Effector CD8-positive, alpha-beta T cell (primary cell): Measurements from ENCODE around the gene SLC66A3.

Experiments
- DNase-seq: peaks from one replicate; lab custom pipeline; 2025; lab: John Stamatoyannopoulos, UW

SLC66A3 gene

DNA sequence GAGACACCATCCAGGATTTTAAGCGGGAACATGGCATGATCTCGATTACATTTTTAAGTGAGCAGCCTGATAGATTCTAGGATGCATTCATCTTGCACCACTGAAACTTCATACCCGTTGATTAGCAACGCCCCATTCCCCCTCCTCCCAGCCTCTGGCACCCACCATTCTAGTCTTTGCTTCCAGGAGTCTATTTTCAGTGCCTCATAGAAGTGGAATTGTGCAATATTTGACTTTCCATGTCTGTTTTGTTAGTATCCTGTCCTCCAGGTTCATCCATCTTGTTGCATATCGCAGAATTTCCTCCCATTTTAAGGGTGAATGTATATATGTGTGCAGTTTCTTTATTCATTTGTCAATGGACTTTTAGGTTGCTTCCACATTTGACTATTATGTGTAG is 20.9 kb upstream of the SLC66A3 start:
- no peak for DNase-seq

DNA sequence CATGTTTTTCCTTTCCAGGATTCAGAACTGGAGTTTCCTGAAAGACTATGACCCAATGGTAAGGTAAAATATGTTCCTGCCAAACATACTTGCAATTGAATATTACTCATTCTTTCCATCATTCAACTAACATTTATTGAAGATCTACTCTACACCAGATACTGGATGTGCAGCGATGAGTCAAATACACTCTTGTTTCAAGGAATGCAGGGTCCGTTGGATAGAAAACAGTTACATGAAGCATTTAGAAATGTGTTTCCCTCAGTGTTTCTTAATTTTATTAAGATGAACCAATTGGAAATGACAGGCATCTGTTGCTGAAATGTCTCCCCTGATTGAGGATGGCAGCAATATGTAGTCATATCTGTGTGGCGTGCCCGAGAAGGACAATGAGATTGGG is 14.8 kb upstream of the SLC66A3 start:
- DNase-seq = no peak

DNA sequence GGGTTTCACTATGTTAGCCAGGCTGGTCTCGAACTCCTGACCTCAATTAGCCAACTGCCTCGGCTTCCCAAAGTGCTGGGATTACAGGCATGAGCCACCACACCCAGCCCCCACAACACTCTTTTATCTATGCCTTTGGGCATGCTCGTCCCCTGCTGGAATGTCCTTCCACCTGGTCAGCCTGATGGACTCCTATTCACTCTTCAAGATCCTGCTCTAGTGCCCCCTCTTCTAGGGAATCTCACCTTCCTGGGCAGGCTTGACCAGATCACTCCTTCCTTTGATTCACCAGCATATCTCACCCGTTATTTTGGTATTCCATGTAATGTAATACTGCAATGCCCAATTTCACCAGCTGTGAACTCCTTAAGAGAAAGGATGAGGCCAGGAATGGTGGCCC is 13.9 kb upstream of the SLC66A3 start:
- DNase-seq = no peak

DNA sequence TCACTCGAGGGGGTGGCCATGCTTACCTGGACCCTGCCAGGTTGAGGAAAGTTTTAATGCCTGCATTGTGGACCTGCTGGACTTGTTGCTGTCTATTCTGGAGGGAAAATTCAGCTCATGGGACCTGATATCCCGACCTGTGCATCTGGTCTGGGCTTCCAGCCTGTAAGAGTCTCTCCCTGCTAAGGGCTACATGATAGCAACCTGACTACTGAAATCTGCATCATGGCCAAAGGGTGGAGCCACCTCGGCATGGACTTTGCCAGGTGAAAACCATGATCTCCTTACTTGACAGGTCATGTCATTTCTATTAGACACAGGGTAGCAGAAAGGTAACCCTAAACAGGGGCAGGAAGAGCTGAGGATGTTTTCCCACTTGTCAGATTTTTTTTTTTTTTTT is 12.9 kb upstream of the SLC66A3 start:
- DNase-seq = no peak

DNA sequence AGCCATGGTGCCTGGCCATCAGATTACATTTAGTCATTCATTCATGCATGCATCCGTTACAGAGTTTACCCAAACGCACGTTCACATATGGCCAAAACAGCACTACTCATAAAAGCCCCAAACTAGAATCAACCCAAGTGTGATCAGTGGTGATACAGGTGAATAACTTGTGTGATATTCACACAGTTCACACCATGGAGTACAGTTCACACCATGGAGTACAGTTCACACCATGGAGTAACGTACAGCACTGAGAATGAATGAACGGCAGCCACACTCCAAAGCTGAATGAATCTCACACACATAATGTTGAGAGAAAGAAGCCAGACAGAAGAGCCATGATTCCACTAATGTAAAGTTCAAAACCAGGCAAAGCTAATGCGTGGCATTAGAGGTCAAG is 12.3 kb upstream of the SLC66A3 start:
- DNase-seq = no peak

DNA sequence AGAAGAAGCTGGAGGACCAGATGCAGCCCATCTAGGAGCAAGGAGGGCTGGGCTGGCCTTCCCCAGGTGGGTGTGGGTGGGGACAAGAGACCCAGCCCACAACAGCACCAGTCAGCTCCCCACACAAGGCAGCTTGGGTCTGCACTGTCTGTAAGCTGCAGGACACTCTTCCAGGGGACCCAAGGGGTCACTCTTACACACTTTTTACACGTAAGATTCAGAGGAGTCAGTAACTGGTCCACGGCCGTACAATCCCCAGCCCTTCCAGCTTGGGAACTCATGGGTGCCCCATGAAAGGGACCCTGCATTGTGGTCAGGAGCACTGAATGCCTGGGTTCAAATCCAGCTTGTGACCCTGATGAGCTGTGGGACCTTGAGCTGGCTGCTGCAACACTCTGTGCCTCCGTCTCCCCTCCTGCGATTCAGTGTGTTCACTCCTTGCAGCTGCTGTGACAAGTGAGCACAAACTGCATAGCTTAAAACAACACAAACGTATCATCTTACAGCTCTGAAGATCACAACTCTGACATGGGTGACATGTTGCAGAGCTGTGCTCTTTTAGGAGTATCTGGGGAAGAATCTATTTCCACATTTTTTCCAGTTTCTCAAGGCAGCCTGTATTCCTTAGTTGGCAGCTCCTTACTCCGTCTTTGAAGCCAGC is 11.1 kb upstream of the SLC66A3 start:
- no peak for DNase-seq

DNA sequence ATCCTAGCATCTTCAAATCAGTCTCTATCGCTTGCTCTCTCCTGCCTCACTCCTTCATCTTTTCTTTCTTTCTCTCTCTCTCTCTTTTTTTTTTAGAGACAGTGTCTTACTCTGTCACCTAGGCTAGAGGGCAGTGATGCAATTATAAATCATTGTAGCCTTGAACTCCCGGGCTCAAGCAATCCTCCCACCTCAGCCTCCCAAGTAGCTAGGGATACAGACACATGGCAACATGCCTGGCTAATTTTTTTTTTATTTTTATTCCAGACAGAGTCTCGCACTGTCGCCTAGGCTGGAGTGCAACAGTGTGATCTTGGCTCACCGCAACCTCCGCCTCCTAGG is 10.6 kb upstream of the SLC66A3 start:
- DNase-seq = no peak

DNA sequence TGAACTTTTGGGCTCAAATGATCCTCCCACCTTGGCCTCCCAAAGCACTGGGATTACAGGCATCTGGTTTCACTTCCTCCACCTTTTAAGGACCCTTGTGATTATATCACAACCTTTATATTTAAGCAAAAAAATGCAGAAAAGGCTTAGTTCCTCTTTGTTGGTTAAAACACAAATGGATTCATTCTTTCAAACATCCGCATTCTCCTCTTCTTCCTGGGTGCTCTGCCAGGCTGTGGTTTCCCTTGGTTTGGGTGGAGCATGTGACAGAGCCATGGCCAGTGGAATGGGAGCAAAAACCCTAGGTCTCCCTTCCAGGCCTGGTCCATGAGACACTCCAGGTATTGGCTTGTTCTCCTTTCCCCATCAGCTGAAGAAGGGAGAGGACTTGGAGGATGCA is 9.9 kb upstream of the SLC66A3 start:
- DNase-seq = no peak

DNA sequence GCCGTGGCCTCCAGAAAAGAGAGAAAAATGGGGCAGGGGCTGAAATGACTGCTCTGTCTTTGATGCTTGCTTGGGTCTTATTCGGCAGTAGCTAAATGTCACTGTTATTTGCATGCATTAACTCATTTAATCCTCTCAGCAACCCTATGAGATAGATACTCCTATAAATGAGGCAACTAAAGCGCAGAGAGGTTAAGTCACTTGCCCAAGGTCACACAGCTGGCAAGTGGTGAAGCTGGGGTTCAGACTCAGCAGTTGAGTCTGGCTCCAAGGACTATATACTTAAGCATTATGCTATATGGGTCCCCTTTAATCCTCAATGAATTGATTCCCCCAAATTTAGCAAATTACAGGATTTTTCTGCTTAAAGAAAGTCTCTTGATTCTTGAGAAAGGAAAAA is 9.2 kb upstream of the SLC66A3 start:
- DNase-seq = no peak

DNA sequence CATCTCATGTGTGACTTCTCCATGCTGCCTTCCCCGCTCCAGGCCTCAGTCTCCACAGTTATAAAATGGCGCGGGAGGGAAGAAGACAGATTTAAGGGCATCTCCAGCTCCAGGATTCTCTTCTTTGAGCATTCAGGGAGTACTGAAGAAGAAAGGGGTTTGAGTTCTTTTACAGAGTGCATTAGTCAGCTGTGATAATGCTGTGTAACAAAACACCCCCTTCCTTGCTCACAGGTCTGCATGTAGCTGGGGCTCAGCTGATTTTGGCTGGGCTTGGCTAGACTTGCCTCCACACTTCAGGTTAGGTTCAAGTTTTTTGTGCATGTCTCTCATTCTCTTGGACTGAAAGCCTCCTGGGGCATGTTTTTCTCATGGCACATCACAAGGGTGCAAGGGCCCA is 8.0 kb upstream of the SLC66A3 start:
- DNase-seq = no peak

DNA sequence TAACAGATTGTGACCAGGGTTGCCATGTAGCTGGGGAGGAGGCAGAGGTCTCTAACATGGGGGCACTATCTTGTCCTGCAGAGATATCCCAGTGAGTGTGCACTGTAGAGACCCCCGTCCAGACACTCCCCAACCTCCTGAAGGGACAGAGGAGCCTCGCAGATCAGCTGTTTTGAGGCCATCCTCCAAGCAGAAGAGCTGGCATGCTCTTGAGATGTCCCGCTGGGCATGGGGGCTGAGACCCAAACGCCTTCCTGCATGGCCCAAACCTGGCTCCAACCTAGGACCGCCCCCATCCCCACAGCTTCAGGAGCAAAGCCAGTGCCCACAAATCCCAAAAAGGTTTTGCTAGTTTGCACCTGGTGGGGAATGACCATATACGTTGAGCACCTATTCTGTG is 2.7 kb upstream of the SLC66A3 start:
- DNase-seq = no peak

DNA sequence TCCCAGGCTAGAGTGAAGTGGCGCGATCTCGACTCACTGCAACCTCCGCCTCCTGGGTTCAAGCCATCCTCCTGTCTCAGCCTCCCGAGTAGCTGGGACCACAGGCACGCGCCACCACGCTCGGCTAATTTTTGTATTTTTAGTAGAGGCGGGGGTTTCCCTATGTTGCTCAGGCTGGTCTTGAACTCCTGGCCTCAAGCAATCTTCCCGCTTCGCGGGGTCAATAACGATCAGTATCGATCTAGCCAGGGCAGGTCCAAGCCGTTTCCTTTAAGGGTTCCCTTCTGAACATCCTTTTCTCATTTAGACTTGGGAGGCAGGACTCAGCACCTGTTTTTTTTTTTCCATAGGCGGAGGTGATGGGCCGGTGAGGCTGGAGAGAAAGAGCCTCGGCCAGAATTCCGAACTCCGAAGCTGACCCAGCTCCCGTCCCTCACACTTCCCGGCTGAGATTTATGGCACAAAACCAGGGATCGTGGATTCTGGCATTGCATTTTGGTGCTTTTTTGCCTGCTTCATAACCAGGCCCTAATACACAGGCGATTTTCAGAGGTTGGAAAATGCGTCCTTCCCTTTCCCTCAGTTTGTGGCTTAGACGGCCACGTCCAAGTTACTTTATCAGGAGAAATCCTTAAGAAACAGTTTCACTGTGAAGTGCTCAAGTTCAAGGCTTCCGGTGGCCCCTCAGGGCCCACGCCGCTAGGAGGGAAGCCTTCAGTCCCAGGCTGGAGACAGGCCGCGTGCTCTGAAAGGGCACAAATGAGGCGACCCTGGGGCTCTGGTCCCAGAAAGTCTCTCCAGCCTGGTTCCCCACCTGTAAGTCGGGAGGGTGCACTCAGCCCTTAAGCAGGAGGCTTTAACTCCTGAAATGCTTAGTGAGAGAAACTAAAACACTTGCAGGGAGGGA is 998 bp upstream of the SLC66A3 start:
- peak; percentile 35 for DNase-seq

DNA sequence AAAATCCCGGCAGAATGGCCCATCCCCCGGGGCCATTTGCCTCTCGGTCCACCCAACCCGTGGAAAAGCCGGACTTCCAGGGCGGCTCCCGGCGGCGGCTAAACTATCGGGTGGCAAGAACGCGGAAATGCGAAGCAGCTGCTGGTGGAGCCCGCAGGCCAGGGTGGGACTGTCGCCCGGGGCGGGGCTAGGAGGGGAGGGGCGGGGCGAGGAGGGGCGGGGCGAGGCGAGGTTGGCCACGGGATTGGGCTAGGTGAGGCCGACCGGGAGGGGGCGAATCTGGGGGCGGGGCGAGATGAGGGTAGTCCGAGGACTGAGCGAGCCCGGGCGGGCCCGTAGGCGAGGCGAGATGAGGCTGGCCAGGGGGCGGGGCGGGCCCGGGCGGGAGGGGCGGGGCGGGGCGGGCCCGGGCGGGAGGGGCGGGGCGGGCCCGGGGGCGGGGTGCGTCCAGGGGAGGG is 315 bp upstream of the SLC66A3 start:
- peak; percentile 98 for DNase-seq

DNA sequence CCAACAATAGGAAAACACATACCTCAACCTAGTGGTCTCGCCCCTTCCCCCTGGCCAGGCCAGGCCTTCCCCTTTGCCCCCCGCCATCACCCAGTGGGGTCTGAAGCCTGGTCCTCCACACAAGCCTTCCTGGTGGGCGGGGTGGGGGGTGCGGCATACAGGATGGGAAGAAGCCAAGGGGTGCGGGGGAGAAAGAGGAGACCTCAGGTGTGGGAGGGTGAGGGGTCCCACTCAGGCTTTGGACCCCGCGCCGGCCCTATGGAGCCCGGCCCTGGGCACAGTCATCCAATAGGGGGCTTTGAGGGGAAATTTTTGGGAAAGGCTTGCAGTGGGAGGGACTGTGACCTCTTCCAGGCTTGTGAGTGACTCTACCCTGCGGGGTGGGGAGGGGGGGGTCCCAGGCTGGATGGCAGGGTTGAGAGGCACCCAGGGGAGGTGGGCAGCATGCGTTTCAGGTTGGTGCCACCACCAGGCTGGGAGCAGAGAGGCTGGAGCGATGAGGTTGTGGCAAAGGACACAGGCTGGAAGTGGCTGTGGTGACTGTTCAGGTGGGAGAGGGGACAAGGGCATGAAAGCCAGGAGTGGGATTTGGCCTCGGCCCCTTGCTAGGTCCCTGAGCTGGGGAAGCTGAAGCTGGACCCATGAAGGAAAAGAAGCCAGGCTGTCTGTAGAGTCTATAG is 1.3 kb downstream of the SLC66A3 start:
- DNase-seq = peak; percentile 4

DNA sequence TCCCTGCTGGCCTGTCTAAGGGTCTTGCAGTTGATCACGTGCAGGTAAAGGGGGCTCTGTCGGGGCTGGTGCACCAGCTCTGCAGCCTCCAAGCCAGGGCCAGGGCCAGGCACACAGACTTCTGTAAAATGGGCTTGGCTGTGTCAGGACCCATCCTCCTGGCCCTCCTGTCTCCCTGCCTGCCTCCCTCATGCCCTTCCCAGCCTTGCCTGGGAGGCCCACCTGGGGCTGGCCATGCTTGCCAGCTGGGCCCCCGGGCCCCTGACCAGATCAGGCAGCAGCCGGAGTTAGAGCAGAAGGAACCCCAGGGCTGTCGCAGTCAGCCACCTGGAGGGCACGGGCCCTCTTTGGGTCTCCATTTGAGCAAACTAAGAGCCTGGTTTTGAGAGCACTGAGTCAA is 2.0 kb downstream of the SLC66A3 start:
- DNase-seq = no peak

DNA sequence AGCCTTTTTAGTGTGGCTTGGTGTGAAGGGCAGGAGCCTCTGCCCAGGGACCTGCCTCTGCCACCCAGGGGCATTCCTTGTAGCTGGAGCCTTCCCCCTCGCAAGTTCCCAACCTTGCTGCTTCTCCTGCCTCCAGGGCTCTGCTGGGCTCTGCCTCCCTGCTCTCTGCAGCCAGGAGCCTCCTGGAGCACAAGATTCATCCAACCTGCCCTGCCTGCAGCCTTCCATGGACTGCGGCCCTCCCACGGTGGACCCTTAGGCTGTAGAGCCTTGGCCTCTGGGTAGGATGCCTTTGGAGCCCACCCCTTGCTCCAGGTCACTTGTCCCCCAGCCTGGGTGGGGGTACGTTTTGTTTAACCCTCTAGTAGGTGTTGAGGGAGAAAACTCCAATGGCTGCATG is 2.5 kb downstream of the SLC66A3 start:
- no peak for DNase-seq

DNA sequence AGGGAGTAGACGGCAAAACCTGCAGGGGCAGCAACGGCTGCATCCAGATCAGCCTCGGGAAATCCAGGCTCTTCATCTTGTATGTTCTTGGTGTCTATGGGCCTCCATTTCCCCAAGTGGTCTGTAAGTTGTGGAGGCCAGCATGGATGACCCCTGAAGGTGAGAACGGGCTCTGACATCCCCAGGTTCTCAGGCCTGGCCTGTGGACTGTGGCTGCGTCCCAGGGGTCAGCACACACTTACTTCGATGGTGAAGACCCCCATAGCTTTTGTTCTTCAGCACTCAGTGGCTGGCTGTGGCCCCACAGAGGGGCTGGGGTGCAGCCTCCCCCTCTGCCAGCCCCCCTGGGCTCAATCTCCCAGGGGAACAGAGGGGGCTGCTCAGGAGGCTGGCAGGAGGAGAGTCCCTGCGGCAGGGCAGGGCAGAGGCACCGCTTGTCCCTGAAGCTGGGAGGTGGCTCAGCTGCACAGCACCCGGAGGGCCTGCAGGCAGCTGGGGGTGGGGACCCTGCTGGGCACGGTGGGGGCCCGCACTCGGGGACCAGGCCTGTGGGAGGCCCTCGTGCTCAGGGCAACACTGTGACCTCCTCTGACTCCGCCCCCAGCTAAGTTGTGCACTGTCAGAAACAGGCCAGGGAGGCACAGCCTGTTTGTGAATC is 3.8 kb downstream of the SLC66A3 start:
- DNase-seq = no peak

DNA sequence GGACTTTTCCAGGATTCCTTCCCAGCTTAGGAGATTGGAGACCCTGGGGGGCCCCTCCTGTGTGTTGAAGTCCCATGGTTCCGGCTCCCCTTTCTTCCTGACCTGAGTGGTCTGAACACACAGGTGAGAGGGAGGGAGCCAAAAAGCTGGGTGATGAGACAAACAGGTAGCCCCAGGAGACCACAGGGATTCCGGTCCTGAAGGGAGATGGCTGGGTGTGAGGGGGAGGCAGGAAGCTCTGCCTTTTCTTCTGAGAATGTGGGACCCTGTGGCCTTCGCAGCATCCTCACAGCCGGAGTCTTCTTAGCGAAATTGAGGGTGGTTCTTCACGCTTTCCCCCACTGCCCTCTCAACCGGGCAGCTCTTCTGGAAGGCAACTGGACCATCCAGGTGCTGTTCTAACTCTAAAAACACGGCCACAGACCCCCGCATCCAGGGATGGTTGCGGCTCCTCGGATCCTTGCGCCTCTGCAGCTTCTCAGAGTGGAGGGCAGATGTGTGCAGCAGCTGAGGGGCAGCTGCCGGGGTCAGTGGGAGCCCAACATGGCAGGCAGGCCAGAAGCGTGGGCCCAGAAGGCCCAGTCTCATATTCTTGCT is 4.4 kb downstream of the SLC66A3 start:
- no peak for DNase-seq

DNA sequence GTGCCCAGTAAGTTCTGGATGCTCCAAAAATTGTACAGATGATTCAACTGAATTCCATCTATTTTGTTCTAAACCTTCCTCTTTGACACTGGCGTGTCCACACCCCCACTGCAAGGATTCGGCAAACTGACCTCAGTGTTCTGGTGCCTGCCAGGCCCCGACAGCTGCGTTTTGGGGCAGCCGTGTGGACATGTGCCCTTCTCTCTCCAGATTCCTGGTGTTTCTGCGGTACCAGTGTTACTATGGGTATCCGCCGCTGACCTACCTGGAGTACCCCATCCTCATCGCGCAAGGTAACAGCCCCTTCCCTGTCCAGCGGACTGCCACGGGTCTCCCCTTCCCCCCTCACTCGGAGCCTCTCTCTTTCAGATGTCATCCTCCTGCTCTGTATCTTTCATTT is 5.0 kb downstream of the SLC66A3 start:
- DNase-seq = no peak

DNA sequence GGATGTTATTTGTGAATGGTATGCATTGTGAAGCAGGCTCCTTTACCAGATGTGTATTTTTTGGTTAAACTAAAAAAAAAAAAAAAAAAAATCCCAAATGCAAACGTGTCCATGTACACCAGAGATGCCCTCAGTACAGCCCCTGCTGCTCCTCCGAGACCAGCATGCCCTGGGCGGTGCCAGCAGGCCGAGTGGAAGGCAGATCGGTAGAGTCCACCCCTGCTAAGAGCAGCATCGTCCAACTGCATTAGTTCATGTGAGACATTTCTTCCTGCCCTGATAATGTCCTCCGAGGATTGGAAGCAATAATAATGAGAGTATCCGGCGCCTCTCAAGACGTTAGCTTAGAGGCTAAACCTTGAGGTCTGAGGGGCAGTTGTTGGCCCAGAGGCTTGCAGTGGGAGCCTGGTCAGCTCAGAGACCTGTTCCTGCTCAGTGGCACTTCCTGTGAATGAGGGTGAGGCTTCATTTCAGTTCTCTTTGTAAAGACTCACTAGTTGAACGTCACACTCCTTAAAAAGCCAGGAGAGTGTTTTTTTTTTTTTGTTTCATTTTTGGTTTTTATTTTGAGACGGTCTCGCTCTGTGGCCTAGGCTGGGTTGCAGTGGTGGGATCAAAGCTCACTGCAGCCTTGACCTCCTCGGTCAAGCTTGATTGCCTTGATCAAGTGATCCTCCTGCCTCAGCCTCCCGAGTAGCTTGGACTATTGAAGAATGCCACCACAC is 5.6 kb downstream of the SLC66A3 start:
- no peak for DNase-seq

DNA sequence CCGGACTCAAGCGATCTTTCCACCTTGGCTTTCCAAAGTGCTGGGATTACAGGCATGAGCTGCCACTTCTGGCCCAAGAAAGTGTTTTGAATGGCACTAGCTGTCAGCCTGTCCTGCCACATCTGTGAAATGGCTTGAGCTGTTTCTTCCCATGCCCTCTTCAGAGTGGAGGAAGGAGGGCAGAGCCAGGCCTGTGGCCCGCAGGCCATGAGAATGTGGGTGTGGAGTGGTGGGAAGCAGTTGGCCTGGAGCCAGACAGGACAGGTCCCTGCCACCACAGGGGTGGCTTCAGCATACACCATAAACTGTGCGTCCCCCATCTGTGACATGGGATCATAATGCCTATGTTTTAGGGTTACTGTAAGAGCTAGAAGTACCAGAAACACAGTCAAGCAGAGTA is 6.5 kb downstream of the SLC66A3 start:
- no peak for DNase-seq
